CD4-positive, alpha-beta T cell treated with Interleukin-4 for 1 hour (primary cell): ENCODE measurements around the gene RALGPS1.
A peak's percentile ranks its signal among the peaks of the same experiment; 100 is the strongest.

Source experiments
- DNase-seq, 2 donors: peaks; one replicate each; pipeline ENCODE4 v3.0.0-alpha.2; 2020 to 2022

Gene RALGPS1

DNA sequence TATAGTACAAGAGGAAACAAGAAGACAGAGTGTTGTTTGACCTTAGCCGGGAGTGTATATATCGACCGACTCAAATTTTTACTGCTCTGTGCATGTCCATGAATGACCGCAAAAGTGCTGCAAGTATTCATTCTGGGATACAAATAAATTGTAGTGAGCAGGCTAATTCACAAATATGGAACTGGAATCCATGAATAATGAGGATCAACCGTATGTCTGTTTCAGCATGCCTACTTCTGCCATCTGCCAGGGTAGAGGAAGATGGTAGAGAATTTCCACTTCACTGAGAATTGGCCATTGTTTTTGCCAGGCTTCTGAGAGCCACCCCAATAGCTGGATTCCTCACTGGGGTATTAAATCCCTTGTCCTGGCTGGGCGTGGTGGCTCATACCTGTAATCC is 8.5 kb upstream of the RALGPS1 start:
- DNase-seq = no peak

DNA sequence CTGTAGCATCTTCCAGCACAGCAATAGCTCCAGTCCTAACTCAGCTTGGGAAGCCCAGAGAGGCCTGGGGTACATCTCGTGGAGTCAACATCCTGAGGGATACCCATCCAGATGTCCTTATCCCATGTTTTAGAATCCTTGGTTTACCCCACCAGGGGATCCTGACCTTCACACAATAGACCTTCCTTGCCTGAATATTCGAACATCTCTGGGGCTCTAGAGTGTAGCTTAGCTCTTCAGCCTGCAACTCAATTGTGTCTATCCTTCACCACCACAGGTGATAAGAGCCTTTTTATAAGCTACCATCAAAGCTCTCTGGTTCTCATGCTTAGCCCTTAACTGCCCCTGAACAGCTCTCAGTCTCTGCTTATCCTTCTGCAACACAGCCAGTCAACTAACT is 7.5 kb upstream of the RALGPS1 start:
- DNase-seq = no peak

DNA sequence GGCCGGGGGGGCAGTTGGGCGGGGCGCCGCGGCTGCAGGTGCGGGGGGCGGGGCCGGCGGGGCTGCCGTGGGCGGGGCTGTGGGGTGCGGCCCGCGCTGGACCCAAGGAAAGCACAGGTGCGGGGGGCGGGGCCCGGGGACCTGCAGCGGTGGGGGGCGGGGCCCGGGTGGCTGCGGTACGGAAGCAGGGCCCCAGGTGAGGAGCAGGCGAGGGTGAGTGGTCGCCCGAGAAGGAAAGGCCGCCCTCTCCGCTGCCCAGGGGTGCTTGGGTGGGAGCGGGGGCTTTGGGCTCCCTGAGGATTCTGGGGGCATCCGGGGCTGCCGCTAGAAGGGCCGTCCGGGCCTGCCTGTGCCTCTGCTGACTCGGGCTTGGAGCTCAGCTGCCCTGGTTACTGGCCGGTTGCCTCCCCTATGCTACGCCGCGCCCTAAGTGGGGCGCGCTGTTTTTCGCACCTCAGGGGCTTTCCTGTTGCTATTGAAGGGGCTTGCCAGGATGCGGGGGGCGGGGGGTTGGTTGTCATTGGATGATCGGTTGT is 767 bp downstream of the RALGPS1 start:
- DNase-seq = peak; percentile 58 to 61

DNA sequence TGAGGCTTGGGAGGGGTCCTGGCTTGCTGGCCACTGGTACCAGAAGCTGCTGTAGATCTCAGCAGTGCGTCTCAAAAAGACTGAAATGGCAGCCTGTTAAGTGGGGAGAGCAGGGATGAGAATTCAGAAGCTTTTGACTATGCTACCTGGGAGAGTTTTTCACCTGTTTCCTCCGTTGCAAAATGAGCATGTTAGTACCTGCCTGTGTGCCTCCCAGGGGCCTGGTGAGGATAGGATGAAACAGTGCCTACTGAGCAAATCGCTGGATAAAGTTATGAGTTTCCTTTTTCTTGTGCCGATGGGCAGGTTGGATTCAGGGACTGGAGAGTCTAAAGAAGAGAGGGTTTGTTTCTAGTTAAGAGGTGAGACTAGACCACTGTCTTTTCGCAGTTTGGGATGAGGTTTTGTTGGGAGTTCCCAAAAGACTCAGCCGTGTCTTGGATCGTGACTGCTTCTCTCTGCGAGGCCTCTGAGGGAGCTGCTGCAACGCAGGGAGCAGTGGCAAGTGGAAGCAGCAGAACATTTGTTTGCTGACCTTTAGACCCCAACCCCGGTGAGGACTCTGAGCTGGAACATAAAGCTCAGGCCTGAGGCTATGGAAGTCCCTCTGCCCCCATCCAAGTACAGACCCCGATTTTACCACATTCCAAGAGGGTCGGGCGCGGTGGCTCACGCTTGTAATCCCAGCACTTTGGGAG is 1.4 kb downstream of the RALGPS1 start:
- DNase-seq = no peak

DNA sequence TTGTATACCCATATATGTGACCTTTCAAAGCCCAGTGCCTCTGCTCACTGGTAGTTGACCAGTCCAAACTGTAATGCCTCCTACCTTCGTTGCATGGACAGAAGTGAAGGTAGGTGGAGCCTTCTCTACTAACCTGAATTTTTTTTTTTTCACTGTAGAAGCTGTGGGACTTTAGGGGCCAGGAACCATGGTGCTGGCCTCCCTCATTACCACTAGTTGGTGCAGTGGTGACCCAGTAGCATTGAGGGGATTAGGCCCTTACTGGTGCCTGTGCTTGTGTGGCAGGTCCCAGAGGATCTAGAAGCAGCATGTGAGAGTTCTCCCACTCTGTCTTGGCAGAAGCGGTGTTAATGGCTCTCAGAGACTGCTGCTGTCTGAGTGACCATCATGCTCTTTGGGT is 2.3 kb downstream of the RALGPS1 start:
- DNase-seq = no peak

DNA sequence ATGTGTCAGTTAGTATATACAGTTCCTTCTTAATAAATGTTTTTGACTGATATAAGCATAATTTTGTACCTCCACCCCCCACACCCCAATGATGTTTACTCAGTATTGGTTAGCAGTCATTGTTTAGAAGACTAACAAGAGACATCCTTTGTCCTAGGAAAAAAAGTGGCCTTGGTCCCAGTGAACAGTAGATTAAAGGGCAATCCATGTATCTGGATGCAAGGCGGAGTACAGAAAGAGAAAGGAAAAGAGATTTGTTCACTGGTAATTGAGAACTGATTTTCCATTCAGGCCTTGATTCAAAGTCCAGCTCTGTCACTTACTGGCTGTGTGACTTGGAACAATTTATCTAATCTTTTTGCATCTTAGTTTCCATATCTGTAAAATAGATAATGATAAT is 4.6 kb downstream of the RALGPS1 start:
- no peak for DNase-seq

DNA sequence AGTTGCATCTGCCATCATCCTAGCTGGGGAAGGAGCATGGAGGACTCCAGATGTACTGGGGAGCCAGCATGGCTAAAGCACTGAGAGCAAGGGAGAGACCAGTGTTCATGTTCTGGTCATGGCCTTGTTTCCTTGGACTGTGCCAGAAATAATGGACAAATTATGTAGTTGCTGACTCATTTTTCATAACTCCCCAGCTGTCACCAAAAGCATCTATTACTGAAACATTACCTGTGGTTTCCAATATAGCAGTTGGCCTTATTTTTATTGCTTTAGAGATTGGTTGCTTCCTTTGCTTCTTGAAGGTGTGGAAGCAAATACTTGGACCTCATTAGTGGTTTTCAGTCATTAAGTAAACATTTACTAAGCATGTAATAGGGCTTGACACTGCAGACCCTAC is 11.3 kb downstream of the RALGPS1 start:
- no peak for DNase-seq

DNA sequence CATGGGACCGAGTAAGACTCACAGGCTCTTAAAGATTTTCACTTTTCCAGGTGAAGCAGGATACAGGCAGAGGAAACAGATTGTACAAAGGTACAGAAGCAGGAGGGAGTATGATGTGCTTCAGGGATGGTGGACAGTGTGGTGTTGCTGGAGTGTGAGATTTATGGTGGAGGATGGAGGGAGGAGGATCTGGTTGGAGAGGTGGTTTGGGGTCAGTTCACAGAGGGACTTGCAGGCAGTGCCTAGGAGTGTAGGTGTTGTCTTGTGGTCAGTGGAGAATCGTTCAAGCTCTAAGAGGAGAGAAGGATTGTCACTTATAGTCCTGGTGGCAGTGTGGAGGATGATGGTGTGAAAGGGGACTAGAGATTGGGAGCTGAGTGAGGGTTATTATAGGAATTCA is 11.8 kb downstream of the RALGPS1 start:
- DNase-seq = no peak

DNA sequence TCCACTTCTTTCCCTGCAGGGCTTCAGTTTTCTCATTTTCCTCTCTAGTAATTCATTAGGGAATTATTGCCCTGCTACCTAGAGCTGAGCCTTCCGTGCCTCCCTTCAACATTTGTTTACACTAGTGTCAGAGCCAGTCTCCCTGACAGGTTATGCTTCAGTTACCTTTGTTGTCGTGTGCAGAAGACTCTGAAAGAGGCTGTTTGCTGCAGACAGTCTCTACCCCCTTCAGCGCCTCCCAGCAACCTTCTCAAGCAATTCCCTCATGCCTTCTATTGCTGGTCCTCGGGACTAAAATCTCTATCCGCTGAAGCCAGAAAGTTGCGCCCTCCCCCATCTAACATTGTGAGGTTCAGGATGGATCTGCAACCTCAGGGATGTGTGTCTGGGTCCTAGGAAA is 12.8 kb downstream of the RALGPS1 start:
- no peak for DNase-seq

DNA sequence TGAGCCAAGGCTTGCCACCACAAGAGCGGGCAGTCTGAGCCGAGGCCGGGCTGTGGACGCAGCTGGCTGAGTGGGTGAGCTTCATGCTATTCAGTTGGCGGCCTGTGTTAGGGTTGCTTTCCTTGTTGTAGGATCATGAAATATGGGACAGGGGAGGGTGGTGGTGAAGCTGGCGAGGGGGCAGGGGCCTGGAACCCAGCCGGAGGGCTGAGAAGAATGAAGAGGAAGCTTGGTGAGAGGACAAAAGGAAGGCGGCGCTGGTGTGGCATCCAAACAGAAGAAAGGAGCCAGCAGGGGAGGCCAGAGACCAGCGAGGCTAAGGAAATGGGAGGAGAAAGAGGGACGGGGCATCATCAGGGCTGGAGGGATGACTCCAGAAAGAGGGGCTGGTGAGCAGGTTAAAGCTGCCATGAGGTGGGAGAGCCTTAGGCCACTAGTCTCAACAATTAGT is 18.3 kb downstream of the RALGPS1 start:
- no peak for DNase-seq

DNA sequence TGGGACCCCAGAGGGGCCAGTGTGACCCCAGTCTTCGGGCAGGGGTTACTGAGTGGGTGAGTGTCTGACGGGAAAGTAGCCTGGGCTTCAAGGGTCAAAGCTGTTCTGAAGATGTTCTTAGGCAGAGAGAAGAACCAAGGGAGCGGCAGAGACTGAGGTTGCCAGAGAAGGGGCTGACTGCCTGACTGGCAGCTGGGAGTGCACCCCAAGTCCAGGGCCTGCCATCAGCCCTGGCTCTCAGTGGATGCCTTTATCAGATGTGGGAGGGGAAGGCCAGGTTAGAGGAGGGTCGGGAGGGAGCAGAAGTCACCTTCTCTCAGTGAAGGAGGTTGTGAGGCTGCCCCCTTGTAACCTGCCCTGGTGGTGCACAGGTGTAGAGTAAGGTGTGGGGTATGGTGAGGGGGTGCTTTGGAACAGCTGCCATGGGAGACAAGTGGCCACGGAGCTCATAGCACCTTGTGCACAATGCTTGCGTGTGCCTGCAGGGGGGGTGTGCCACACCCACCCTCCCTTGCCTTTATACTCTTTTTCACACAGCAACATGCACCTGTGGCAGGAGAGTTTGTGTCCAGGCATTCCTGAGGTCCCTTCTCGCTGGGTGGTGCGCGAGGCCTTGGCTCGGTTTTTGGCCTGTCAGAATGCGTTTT is 18.9 kb downstream of the RALGPS1 start:
- no peak for DNase-seq

DNA sequence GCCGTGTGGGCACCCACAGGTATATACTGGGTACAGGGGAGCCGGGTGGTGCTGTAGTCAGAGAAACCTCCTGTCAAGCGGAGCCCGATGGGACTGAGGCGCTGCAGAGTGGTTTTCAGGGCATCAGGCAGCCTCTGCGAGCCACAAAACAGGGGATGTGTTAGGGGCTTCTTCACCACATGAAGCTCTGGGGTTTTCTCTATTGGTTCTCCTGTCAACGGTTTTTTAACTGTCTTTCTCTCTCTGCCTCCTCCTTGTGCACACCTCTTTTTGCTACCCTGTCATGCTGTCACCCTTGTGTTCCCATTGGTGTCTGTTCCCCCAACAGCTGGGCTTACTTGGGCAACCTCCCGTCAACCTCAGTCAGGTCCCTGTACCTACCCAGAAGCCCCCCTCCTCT is 19.9 kb downstream of the RALGPS1 start:
- no peak for DNase-seq

DNA sequence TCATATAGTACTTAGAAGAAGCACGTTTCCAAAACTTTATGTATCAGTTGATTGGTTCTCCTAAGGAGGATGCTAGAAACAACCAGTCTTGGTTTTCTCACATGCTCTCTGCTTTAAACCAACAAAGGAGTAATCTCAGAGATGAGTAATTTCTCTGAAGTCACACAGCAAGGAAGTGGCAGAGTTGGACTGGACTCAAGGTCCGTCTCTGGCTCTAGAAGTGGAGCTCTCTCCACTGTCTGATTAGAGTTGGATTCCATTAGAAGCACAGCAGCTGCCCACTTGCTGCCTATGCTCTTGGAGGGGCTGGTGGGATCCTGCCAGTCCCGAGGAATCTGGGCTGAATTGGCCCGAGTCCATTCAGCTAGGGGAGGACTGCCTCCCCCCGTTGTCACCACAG is 21.0 kb downstream of the RALGPS1 start:
- DNase-seq = no peak

DNA sequence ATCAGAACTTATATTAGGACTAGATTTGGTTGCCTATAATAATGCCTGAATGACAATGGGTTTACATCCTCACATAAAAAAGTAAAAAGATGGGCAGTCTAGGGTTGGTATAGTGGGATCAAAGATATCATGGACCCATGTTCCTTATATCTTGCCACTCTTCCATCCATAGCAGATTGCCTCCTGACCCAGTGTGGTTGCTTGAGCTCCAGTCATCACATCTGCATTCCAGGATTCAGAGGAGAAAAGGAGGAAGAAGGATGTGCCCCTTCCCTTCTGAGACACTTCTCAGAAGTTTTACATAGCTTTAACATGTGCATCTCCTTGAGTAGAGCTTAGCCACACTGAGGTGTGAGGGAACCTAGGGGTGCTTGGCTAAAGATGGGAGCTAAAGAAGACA is 22.9 kb downstream of the RALGPS1 start:
- no peak for DNase-seq

DNA sequence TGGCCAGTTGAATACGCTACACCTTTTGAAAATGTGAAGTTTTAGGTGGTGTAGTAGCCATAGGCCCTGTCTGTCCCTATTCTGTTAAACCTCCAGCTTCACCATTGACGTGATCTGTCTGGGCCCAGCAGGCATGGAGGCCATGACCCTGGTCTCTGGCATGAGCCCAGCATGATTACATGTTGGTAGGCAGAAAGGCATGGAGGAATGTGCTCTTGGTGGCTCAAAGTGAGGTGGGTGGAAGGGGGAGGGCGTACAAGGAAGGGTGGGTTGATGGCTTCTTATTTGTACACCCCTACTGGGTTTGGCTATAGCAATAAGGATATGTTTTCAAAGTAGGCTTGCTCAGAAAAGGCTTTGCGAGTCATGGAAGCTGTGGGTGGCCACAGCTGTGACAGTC is 23.7 kb downstream of the RALGPS1 start:
- DNase-seq = no peak

DNA sequence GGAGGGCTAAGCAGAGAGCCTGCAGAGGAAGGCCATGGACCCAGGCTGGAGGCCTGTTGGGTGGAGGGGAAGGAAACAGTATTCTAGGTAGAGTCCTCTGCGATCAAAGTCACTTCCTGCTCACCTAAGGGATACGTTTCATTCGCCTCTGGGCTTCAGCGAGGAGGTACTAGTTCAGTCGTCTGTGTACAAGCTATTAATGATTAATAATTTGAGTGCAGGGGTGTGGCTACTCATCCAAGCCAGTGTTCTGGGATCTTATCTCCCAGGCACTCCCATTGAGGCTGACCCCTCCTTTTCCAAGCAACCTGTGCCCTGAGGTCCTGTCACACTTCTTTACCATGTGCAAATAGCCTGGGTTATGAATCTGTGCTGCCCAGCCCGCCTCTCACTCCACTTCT is 25.2 kb downstream of the RALGPS1 start:
- DNase-seq = no peak

DNA sequence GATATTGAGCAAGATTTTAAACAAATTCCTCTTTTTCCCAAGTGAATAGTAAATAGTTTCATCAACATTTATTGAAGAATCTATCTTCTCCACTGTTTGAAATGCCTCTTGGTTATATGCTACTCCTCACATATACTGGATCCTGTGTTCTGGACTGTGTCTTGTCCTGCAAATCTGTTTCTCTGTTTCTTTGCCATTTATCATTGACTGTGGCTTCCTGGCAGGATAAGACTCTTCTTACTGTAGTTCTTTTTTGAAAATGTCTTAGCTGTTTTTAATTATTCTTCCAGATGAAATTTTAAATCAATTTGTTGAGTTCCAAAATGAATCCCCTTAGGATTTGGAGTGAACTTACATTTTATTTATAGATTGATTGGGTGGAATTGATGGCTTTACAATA is 27.8 kb downstream of the RALGPS1 start:
- no peak for DNase-seq

DNA sequence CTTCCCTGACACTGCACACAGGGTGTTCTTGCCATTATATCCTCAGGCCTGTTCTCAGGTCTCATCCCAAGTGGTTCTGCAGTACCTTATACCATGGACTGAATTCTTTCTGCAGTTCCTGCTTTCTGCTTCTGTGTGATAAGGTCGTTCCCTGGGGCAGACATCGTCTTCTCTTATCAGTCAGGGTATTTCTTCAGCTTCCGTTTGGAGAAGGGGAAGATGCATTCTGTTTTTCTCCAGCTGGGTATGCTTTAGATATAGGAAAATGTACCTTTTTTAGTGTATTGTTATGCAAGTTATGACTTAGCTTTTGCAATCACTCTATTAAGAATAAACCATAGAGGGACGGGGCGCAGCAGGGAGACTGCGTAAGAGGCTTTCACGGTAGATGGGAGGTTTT is 31.1 kb downstream of the RALGPS1 start:
- no peak for DNase-seq

DNA sequence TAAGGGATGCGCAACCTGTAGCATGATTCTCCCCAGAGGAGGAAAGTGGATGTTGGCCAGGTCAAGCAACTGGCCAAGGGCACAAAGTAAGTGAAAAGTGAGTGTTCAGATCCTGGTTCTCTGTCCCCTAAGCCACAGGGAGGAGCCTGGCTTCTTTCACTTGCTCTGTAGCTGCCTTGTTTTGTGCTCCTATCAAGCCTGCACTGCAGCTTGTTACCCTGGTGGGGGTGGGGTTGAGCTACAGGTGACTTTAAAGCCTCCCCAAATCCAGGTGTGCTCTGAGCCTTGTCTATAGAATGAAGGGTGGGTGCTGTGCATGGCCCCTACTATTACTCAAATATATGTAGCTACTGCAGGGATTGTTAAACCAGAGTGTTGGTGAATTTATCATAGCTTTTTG is 32.9 kb downstream of the RALGPS1 start:
- peak in 1 of 2 donors; percentile 7 for DNase-seq

DNA sequence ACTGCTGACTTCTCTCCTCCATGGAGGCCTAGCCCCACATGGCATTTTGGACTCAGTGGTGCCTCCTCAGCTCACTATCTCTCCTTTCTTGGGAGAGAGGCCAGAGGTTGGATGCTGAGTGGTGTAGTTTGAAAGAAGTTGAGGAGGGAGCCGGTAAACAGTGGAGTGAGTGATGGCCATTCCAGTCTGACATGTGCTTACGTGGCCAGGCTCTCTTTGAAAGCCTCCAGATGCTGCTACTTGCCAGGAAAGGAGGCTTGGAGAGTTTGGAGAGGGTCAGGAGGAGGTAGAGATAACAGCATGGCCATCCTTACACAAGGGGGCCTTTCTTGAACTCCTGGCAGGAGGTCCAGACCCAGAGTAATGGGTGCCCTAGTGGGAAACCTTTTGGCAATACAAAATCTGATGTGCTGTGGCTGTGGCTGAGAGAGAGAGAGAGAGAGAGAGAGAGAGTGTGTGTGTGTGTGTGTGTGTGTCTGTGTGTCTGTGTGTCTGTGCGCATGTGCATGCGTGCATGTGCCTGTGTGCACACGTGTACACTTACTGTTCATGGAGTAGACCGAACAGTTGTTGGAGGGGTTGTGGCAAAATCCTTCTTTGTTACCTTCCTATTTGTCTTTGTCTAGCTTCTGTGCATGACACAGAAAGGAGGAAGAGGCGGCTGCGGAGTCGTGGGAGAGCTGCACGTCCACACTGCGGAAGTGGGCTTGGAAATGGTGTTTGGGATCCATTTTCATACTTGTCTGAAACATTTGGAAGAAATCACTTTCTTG is 37.8 kb downstream of the RALGPS1 start:
- no peak for DNase-seq

DNA sequence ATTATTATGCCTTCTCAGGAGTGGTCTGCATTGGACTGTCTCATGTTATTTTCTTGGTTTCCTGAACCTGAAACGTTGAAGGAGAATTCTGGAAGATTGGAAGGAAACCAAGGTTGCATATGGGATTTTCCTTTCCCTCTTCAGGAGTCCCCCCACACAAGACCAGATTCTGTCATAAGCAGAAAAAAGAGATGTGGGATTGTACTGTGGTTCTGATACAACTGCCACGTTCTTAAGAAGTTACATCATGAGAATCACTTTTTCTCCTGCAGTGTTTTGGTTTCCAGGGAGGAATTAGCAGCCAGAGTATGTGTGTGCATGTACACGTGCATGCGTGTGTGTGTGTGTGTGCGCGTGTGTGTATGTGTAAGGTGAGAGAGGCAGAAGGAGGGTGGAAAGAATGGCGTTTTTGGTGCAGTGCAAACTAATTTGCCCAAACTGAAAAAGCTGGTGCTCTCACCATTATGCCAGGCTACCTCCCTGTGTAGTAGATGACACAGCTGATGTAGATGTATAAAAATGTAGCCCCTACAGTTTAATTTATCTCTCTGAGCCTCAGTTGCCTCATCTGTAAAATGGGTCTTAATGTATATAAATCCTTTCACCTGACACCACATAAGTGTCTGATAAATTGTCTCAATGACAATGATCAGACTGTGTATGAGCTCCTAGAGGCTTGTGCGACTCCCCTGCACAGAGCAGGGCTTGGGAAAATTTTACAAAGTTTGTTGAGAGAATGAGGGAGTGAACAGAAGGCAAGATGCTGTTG is 38.6 kb downstream of the RALGPS1 start:
- no peak for DNase-seq

DNA sequence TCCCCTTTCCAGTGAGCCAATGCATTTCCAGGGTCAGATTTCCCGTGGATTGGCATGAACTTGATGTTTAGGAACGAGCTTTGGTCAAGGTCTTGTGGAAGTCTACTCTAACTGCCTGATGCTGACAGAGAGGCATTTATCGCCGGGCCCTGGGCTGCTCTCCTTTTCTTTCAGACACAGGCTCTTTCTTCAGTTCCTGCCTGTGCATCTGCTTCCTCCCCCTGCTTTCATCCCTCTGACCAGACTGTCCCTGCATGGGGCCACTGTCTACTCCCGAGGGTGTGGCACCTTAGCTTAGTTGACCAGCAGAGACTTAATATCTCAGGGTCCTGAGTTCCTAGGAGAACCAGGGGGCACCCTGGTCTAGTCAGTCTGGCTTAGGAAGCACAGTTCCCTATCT is 41.2 kb downstream of the RALGPS1 start:
- DNase-seq = no peak
